Measurements from ENCODE around the gene KMT2D. TPM values are rescaled to one million over a fixed set of nuclear protein-coding genes. Genes with fewer than 3 reads are reported as not detected.

KMT2D gene
- total RNA-seq, 1 donor from 2014 or later, result 106 TPM

DNA sequence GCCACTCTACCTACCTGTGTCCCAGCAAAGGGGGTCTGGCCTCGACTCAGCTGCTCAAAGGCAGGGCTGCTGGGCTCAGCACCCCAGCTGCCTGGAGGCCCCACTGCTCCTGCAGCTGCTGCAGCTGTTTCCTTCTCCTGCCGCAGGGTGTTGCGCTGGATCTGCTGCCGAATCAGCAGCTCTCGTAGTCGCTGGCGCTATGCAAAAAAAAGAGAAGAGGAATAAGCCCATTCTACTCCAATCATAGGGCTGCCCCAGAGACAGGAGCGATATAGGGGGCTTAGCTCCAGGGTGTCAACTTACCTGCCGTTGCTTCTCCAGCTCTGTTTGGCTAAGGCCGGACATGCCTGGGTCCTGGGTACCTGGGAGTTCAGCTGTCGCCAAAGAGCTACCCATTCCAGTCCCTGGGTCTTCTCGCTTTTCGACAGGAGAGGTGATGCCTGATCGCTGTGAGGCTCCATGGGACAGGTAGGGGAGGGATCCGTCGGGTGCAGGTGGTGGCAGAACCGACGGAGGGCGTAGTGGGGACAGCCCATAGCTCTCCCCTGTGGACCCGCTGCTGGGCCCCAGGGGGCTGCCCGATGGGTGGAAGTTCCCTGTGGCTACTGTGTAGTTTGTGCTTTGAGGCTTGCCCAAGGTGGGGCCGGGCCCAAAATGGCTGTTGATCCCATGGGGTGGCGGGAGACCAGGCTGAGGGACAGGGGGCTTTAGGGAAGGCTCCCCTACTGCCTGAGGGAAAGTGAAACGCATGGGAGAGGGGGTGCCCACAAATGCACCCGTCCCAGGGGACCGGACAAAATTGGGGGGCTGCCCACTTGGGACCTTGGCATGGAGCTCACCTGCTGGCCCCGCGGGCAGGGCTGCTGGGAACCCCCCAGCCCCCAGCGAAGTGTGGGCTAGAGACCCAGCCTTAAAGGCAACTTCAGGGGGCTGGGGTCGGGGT, 20.9 kb downstream of the KMT2D start:
- intact Hi-C loops (cut with micrococcal nuclease), result no loop called here

DNA sequence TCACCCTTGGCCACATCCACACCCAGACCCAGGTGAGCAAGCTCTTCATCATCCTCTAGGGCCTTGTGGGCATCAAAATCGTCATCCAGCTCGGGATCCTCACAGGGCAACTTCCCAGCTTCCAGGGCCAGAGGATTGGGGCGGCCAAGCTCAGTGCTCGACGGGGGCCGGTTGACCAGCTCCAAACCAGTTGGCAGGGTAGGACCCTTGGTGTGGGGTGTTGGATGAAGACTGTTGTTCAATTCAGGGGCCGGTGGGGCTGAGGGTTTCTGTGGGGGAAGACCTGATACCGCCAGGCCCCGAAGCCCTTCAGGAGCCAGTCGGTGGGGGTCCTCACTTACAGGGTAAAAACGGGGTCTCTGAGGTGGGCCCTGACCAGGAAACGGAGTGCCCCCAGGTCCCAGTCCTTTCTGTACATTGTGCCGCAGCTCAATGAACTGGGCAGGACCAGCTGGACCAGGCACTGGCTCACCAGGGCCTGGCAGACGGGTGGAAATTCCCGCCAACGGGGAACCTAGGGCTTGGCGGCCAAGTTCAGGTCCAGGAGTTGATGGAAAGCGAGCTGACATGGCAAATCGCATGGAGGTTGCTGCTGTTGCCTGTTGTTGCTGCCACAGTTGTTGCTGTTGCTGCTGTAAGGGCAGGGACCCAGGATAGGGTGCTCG, 22.2 kb downstream of the KMT2D start:
- intact Hi-C loops (cut with micrococcal nuclease), result no loop called here

DNA sequence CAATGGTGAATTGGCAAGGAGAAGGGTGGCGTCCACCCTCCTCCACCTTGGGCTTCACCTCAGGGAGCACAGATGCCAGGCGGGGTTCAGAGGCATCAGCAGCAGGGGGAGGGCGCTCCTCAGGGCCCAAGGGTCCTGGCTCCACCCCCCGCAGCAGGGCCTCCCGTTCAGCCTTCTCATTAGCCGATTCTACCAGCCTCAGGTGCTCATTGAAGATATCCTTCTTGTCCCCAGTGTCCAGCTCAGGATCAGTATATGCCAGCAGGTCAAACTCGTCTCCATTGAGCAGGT, 22.7 kb downstream of the KMT2D start:
- intact Hi-C loops (cut with micrococcal nuclease), result no loop called here

DNA sequence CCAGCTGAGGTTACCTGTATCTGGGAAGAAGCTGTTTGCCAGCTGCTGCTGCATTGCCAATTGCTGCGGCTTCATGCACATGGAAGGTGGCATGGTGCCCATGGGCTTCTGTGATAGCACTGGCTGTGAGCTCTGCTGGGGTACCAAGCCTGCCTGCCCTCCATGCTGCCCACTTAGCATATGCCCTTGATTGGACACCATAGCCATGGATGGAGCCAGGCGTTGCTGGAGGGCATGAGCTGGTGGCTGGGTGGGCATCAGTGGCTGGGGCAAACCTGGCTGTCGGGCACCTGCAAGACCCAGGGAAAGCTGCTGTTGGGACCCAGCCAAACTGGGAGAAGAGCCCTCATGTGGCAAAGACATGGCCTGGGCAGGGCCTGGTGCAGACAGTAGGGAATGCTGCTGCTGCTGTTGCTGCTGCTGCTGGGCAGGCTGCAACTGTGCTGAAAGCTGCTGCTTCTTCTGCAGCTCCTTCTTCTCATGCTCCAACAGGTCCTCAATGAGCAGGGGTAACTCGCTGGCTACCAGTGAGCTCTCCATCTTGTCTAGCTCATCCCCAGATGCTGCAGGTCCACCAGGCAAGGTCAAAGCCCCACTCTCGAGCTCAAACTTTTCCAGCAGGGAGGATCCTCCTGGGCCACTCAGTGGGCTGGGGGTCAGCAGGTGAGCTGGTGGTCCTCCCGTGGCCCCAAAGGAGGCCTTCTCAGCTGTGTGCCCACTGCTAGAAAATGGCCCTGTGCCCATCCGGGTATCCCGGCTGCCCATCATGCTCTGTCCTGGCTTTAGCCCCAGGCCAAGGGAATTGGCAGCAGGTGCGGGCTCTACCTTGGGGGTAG, 23.3 kb downstream of the KMT2D start:
- intact Hi-C loops (cut with micrococcal nuclease), result no loop called here

DNA sequence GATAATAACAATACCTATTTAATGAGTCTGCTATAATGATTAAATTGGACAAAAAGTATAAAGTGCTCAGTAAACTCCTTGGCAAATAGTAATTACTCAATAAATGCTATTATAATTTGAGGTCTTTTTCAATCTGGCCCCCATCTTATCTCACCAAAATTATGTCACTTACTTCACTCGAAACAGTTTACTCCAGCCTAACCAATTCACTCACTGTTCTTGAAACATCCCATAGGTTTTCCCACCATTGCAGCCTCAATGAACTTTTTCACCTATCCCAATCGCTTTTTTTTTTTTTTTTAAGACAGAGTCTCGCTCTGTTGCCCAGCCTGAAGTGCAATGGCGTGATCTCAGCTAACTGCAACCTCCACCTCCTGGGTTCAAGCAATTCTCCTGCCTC, 24.6 kb downstream of the KMT2D start:
- intact Hi-C loops (cut with micrococcal nuclease), result no loop called here

DNA sequence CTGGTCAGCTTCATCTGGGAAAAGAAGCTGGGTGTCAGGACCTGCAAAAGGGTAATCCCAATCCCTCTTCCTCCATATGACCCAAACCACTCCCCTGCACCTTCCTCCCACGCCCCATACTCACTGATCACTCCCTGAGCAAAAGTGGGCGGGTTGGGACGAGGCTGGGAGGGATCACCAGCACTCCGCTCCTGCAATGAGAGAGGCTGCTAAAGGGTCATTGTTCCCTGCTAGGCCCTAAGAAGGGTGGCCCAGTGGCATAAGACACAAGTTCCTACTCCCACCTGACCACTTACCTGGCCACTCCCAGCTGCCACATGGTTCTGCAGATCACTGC, 26.3 kb downstream of the KMT2D start:
- intact Hi-C loops (cut with micrococcal nuclease), result no loop called here

DNA sequence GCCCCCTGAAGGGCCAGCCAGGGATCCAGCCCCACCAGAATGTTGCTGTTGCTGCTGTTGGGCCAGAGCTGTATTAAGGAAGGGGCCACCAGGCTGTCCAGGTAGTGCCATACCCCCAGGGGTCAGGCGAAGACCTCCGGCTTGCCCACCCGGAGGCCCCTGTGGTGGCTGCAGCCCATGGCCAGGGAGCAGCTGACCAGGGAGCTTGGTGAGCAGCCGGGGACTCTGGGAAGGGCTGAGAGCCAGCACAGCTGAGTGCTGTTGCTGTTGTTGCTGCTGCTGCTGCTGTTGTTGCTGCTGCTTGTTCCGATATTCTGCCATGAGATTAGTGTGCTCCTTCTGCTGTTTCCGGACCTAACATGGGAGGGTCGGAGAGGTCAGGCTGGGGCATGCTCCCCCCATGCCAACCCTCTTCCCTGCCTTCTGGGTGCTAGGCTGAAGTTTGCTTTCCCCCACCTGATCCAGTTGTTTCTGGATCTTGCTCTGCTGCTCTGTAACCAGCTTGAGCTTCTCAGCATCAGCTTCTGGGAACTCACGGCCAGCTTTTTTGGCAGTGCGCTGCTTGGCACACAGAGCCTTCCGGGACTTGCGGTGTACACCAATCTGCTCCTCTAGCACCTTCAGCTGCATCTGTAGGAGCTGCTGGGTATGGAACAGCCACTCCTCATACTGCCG, 26.8 kb downstream of the KMT2D start:
- intact Hi-C loops (cut with micrococcal nuclease), result no loop called here

DNA sequence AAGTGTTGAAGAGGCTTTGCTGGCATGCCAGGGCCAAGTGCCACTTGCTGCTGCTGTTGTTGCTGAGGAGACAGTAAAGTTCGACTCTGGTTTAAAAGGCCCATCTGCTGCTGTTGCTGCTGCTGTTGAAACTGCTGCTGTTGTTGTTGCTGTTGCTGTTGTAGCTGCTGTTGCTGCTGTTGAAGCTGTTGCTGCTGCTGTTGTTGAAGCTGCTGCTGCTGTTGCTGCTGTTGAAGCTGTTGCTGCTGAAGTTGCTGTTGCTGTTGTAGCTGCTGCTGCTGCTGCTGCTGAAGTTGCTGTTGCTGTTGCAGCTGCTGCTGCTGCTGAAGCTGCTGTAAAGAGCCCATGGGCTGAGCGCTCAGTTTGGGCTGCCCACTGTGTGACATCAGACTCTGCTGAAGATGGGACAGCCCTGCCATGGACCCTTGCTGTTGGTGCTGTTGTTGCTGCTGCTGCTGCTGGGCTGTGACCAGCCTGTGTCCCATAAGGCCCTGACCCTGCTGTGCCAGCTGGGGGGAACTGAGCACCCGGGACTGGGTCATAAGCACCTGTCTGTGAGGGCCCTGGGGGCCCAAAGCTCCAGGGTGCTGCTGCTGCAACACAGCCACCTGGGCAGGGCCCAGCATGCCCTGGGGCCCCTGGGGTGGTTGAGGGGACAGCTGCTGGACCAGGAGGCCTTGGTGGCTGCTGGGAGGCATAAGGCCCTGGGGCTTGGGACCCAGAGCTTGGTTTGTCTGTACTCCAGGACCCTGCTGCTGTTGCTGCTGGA, 27.7 kb downstream of the KMT2D start:
- intact Hi-C loops (cut with micrococcal nuclease), result no loop called here

DNA sequence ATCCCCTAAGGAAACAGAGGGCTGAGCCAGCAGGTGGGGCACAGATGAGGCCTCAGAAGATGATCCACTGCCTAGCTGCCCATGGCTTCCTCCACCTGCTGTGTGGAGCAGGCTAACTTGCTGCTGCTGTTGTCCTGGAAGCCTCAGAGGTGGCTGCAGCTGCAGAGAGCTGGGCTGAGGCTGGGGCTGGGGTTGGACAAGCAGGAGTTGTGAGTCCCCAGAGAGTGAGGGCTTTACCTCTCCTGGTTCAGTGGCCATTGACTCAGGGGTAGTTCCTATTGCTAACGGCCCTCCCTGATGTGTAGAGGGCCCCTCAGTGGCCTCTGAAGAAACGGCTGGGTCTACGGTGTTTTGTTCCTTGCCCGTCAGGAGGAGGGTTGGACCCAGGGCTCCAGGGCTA, 28.3 kb downstream of the KMT2D start:
- intact Hi-C loops (cut with micrococcal nuclease), result no loop called here

DNA sequence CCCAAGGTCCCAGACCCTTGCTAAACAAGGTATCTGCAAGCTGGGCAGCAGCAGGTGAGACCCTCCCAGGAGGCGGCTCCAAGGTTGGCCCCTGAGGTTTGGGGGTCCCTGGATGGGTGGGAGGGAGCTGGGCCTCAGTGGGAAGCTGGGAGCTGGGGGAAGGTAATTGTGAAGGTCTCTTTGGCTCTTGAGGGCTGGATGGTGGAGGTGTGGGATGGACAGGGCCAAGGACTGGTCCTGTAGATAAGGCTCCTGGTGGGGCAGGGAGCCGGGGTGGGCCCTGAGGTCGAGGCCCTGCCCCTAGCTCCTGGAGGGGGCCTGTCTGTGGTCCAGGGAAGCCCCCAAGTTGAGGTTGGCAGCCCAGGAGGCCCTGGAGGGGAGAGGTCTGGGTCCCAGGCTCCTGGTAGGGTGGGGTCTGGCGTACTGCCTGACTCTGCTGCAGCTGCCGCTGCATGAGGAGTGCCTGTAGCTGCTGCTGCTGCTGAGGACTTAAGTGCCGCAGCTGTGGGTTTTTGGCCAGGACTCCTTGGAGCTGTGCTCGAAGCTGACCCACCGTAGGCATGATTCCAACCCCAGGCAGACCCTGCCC, 28.9 kb downstream of the KMT2D start:
- intact Hi-C loops (cut with micrococcal nuclease), result no loop called here

DNA sequence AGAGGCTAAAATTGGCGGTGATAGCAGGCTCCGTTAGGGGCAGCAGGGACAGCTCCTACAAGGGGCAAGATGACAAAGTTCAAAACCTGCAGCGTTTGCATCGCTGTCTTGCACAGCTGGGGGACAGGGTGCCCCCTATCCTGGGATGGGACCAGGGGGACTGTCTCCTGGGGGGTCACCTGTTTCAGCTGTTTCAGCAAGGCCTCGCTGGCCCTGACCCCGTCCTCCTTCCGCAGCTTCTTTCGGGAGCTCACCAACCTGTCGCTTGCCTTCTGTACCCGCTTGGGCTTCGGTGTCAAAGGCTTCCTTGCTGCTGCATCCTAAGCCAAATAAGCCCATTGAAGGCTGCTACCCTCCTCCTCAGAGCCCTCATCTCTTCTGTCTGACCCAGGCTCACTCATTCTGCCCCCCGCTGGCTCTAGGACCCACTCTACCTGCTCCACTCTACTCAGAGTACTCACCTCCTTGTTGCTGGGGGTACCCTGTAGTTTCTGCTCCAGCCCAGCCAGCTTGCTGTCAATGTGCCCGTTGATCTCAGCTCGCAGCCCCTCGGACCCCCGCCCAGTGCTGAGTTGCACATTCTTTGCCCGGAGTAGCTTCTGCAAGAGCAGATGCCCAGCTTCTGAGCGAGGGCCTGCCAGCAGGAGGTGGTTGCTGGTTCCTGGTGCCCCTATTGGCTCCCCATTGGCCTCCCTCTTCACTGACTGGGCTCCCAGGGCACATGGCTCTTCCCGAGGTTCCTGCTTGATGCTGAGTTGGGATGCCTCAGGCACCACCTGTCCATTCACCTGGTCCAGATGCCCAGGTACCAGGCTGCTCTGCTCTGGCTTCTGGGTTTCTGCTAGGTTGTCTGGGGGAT, 29.7 kb downstream of the KMT2D start:
- intact Hi-C loops (cut with micrococcal nuclease), result no loop called here

DNA sequence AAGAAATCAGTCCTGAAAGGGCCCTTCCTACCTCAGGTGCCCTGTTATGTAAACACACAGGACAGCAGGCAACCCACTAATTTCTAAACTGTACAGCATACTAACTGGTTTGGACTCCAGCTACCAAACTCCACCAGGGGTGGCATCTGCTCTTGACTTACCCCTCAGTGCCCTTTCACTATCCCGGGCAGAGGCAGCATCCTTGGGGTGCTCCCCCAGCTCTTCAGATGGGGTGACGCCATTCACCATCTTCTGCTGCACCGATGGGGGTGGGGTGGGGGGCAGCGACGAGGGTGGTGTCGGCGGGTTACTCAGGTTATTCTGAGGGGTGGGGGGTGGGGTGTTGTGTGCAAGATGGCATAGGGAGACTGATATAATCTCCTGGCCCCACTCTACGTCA, 30.5 kb downstream of the KMT2D start:
- intact Hi-C loops (cut with micrococcal nuclease), result no loop called here

DNA sequence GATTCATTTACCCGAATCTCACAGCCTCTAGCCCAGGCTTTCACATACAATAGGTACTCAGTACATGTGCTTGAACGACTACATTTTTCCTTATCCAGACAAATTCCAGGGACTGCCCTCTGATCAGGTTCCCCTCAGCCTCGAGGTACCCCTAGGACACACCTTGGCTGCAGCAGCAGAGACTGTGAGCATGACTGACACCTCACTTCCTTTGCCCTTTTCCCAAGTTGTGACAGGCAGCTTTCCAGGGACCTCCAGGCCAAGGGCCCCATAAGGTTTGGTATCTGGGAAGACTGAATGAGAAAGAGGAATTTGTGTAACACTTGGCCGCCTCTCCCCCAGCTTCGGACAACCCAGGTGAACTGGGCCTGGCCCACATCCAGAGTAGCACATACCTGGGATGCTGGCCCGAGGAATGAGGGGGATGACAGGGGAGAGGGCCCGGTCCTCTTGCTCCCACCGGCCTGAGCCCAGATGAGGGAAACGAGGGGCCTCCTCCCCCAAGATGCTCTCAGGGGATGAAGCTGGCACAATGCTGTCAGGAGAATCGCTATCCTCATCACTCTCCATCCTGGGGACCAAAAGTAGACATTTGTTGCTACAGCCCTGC, 31.8 kb downstream of the KMT2D start:
- intact Hi-C loops (cut with micrococcal nuclease), result no loop called here

DNA sequence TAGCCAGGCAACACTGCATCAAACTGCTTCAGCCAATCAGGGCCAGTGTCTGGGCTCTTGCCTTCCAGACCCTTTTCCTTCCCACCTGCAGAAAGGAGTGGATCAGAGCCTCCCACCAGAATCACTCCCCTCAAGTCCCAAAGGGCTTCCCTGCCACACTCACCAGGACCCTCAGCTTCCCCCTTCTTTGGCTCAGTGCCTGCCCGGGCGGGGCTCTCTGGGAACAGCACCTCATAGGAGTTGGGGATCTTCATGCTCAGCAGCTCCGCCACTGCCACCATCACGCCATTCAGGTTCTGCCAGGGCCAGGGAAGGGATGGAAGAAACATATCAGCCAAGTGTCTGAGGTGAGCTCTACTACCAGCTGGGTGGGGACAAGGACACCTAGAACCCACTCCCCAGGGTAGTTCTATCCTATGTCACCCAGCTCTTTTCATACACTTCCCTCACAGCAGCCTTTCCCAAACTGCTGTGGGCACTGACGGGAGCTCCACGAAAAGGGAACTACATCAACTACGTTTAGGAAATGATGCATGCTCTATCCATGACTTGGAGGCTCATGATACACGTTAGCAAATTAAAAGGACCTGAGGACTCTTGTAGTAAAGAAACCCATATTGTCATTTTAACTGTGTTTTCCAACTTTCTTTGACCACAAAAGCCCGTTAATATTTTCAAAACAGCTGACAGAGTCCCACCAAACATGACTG, 32.6 kb downstream of the KMT2D start:
- intact Hi-C loops (cut with micrococcal nuclease), result no loop called here

DNA sequence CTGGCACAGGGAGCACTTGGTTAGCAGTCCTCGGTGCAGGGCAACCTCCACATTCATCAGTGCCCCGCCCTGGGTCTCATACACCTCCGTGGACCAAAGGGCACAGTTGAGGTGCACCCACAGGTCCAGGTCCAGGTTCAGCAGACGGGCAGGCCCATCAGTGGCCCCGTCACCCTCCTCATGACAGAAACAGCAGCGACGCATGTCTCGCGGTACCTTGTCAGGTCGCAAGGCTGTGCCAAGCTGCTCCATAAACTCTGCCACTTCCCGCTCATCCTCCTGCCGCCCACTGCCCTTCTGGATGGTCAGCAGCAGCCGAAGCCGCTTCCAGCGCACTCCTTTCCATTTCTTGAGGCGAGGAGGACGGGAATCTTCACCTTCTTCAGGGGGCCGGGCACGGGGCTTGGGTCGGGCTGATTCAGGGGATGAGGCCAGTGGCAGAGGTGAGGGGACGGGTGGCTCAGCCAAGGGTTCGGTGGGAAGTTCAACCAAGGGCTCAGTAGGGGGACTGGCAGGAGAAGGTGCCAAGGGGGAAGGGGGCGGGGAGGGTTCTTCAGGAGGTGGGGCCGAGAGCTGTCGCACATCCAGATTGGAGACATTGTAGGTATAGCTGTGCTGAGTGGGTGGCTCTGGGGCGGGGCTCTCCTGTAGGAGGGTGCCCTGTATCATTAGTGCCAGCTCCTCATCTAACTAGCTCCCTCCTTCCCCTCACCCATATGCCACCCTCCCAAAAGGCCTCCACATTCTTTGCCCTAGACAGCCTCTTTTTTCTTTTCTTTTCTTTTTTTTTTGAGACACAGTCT, 33.7 kb downstream of the KMT2D start:
- intact Hi-C loops (cut with micrococcal nuclease), result no loop called here

DNA sequence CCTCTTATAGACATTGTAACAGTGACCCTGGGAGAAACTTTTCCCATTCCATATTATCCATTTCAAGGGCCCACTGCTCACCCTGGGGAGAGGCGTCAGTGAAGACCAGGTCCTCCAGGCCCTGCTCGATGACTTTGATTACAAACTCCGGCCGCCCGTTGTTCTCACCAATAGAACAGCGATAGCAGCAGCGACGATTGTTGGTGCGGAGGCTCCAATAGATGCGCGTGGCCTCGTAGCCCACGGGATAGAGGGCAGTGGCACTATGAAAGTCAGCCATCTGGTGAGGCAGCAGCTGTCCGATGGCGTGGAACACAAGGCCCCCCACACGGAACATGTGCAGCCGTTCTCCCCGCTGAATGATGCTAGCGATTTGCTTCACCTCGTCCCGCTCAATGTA, 34.5 kb downstream of the KMT2D start:
- intact Hi-C loops (cut with micrococcal nuclease), result no loop called here

DNA sequence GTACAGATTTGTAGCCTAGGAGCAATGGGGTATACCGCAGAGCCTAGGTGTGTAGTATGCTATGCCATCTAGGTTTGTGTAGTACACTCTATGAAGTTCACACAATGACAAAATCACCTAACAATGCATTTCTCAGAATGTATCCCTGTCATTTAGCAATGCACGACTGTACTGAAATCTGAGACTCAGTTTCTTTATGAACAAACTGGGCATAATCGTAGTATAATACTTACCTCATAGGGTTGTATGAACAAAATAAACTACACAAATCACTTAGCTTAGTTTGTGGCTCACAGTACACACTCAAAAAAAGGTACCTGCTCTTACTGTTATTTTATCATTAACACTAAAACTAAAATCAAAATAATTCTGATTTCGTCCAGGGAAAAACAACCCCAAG, 35.1 kb downstream of the KMT2D start:
- intact Hi-C loops (cut with micrococcal nuclease), result no loop called here

DNA sequence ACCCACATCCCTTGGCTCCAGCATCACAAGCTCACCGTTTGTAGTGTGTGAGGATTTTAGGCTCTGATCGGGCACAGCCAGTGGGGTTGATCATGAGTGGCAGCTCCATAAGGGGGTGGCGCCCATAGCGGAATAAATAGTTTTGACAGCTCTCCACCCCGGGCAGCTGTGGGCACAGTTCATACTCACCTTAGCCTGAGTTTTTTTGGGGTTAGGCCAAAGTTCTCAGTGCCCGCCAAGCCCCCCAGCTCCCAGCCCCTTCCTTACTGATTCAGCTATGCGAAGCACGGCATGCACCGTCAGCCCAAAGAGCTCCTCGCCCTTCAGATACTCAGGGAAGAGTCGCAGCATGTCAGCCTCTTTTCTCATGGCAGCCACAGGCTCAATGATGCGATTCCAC, 36.1 kb downstream of the KMT2D start:
- intact Hi-C loops (cut with micrococcal nuclease), result no loop called here
